Islet of Langerhans (tissue), 1 donor: Measurements from ENCODE around the gene GGACT.

Source experiments
- FAIRE-seq: peaks from one replicate; lab custom pipeline; 2011; peaks lifted over from hg19 to GRCh38; lab: Jason Lieb, UNC

The GGACT gene

DNA sequence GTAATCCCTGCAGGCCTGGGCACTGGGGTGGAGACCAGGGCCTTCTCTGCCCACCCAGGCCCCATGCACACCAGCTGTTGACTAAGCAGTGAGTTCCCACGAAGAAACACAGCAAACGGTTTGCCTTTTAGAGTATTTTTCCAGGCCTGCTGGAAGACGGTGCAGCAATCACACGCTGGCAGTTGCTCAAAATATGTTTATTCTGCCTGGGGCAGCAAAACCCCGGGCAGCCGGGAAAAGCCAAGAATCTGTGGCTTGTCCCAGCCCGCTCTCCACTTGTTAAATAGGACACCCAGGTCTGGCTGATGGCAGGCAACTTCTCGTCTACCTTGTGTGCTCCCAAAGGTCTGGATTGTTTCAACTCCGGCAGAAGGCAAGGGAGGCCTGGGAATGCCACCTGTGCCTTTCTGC, 40.8 kb downstream of the GGACT start:
- FAIRE-seq: no peak

DNA sequence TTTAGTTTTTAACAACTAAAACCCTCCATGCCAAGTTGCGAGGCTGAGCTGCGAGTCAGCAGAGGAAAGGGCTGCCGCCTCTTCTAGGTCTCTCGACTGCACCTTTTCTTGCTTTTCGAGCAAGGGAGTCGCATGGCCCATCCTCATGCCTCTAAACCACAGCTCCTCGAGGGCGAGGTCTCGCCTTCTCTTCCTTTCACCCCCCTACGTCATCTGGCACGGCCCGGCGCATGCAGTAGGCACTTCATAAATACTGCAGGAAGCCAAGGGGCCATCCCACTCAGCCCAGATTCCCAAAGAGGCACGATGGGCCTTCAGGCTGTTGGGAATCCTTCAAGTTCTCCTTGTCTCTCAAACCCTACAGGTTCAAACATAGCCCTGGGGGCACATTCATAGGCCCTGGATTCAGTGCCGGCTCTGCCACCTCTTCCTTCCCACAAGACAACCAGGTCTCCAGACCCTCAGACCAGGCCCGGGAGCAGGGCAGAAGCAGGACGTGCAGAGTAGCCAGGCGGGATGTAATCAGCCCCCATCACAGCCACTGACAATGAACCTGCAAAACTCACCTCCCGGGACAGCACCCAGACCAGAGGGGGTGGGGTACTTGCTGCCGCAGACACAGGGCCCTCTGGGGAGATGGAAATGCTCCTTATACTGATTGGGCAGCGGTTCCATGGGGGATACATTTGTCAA, 41.7 kb downstream of the GGACT start:
- FAIRE-seq: no peak

DNA sequence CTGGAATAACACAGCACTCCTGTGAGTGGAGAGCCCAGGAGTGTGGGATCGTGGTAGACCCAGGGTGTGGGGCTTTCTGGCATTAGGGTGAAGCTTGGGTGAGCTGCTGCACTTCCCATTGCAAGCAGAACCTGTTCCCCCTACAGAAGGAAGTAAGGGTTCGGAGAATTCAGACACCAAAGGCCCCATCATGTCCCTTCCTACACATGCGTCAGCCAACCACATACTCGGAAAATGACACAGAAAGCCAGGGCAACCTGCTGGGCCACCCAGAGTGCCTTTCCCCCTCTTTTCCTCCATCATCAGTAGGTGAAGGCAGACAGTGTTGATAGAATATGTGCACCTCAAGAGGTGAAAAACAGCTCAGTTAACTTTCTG, 42.9 kb downstream of the GGACT start:
- no peak for FAIRE-seq

DNA sequence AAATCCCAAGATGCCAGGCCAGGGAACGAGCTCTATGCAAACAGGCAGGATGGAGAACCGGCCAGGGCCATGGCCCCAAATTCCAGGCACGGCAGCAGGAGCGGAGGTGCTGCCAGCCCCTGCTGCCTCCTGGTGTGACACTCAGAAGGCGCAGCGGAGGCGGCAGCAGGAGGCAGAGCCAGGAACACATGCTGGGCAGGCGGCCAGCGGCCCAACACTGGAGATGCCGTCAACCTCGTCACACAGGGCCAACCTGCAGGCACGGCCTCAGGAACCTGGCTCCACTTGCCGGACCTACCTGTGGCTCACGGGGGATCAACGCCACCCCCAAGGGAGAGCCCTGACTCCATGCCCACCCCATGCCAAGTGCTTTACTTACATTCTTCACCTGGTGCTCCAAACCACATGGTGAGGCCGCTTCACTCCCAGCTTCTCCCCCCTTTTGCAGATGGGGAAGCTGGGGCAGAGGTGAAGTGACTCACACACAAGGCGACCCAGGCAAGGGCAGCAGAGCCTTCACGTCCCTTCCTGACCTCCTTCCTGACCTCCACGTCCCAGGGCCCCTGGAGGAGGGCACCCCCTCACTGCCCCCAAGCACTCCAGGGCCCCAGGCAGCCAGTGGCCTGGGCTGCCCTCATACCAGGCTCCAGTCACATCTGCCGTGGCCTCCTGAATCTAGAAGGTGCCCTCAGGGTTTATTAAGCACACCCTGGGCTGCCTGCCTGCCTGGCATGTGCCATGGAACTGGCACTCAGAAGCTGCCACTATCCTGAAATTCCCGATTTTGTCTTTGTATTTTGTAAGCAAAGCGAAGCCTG, 43.5 kb downstream of the GGACT start:
- no peak for FAIRE-seq

DNA sequence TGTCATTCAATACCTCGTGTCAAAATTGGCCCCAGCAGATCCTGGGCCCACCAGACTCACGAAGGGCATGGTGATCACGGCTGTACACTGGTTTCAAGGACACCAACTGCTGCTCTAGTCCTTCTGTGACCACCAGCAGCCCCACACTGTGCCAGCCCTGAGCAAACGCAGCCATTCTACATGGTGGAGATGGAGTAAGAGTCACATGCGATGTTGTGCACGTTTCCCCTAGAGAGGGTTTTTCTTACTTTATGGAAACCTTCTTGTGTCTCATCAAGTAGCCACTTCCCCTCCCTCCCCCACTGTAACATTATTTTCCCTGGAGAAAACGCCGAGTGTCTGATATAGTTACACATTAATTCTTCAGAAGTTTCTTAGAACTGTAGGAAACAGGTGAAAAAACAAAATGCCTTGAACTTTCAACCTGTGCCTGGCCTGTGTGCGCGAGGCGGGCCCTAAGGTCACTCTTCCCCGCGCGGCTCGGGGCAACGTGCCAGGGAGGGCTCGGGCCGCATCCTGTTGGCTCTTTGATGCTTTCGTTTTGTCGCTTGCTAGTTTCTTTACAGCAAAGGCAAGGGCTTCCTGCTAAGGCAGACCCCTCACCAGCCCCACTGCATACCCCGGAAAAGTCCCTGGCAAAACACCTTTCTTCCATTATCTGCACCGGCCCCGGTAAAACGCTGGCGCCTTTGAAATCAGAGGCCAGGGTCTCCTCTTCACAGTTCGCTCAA, 44.6 kb downstream of the GGACT start:
- FAIRE-seq: no peak

DNA sequence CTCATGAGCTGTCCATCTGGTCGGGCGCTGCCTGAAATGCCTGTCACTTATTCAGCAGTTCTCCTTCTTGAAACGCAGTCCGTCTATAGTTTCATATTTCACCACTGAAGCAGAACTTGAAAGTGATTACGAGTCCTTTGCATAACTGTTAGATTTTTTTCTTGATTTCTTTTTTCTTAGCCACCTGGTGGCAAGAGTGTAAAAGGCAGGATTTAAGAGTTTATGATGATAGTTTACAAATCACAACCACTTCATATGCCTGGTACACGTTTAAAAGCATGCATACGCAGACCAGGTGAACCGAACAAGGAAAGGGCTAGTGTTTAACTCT, 45.8 kb downstream of the GGACT start:
- no peak for FAIRE-seq

DNA sequence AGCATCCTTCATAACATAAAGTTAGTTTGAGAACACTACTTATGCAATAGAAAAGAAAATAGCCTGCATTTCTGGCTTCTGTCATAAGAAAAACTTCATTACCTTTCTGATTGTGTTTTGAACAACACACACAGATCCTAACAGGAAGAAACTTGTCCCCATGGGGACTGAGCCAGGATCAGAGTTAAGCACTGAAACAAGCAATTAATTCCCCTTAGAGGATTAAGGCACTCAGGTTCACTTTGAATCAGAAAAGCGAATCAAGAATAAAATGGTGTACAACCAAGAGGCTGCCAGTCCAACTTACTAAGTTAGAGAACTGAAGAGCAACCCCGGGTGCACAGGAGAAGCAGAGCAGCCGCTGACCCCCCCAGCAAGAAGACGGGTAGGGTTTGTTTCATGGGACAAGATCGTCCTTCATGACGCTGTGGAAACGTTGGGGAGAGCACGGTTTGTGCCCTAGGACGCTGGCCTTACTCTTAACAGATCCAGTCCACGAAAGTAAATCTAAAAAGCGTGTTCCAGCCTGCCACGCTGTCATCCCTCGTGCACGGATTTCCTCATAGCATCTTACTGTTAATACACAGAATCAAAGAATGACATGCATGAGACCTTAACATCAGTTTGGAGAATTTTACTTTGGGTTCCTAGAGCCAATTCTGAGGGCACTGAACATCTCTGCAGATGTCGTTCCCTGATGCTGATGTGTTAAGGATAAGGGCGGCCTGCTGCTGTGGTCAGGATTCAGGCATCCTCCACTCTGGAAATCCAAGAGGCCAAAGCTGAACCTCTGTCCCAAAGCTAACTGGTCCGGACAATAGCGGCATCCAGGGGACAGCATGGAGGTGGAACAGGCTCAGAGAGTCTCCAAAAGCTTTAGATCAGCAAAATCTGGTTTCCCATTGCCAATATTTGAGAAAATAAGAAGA, 46.4 kb downstream of the GGACT start:
- FAIRE-seq: no peak

DNA sequence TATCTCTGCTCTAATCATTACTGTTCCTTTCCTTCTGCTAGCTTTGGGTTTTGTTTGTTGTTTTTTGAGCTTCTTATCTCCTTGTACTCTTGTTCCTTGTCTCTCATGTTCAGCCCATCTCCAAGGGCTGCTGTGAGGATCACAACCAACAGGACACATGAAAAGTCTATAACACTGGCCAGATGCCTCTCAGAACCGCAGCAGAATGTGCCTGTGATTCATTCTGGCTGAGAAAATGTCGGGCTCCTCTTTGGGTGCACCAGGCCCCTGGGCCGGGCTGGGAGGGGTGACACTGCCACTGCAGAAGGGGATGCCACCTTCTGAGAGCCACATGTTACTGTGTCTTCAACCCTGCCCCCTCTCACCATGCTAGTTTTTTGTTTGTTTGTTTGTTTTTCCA, 48.0 kb downstream of the GGACT start:
- no peak for FAIRE-seq

DNA sequence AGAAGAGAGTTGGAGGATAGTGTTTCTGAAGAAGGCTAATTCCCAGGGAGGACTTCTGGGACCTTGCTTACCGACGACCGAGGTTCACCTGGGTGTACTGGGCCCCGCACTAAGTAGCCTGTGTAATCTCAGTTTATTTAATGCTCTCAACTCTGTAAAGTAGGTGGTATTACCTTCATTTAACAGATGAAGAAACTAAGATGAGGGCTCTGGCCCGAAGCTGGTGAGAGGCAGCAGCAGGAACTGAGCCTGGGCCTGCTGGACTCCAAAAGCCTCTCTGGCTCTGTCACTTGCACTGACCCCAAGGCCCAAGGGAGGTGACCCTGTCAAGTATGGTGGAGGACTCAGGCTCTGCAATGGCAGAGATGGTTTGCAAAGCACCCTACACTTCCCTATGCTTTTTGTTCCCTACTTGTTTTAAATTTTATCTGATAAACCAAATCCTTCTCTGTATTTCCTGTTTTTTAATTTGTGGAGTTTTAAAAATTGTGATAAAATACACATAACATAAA, 50.6 kb downstream of the GGACT start:
- FAIRE-seq: no peak

DNA sequence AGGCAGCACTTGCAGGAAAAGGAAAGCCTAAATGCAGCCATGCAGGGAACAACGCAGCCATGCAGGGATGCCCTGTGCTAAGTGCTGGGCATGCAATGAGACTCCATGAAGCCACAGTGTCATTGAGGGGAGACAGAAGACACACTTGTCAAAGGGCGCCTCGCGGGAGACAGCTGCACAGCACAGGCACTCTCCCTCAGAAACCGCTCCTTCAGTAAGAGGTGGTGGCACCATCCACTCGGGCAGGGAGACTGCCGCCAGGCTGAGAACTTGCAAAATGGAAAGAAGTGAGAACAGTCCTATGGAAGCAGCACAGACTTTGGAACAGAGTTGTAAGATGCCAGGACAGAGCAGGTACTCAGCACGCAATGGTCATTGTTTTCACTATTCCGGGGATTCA, 51.1 kb downstream of the GGACT start:
- FAIRE-seq: no peak

DNA sequence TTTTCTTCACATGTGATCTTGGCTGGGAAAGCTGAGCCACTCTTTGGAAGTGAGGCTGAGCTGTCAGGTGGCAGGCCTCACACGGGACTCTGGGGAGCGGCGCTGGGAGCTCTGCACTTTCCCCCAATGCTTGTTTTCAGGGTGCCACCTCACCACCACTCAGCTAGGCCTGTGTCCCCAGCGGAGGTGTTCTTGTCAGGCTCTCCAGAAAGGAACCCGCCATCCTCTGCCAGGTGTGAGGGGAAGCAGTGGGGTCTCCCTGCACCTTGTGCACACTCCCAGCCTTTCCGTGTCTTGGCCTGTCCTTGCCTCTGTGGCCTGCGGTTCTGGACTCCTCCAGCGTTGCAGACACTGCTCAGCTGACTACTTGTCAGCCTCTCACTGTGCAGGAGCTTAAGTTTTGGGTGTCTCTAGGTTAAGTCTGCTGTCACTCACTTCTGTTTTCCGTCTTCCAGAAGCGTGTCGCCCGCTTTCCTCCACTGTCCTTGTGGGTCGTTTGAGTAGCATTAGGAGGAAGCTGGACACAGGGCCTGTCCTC, 51.9 kb downstream of the GGACT start:
- no peak for FAIRE-seq

DNA sequence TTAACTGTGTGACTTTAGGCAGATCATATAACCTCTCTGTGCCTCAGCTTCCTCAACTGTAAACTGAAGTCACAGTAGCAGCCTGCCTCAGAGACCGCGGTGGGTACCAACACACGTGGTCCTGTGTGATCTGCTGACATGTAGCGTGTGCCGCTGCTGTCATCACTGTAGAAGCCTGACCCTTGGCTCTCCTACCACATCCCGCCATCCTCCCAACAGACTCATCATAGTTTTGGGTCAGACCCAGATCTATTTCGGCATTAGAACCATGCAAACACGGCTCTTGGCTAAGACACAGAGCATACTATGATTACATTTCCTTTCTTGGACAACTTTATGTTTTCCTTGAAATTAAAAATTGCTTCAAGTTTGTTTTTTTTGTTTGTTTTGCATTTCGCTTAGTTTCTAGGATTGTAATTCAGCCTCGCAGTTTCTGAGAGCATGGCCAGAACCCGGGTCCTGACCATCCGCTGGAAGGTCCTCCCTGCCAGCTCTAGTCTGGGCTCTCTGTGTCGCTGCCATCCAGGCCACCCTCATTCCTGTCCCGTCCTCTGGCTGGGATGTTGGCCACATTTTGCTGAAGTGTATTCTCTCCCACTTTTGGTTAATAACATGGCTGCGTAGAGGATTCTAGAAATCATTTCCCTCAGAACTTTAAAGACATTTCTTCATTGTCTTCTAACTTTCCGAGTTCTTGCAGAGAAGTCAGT, 53.0 kb downstream of the GGACT start:
- FAIRE-seq: no peak

DNA sequence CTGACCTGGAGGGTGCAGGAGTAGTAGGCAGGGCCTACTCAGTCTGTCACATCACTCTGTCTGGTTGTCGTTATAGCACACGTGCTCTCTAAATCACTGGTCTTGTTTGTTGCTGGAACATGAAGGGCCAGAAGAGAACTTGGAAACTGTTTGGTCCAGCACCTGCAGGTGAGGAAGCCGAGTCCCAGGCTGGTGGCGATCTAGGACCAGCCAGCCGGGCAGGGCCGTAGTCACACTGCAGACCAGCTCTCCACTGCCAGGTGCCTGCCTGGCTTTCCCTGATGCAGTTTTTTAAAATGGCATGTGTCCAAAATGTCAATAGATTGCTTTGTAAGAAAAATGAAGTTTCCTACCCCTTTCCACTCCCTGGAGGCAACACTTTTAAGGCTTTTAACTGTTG, 53.7 kb downstream of the GGACT start:
- FAIRE-seq: no peak

DNA sequence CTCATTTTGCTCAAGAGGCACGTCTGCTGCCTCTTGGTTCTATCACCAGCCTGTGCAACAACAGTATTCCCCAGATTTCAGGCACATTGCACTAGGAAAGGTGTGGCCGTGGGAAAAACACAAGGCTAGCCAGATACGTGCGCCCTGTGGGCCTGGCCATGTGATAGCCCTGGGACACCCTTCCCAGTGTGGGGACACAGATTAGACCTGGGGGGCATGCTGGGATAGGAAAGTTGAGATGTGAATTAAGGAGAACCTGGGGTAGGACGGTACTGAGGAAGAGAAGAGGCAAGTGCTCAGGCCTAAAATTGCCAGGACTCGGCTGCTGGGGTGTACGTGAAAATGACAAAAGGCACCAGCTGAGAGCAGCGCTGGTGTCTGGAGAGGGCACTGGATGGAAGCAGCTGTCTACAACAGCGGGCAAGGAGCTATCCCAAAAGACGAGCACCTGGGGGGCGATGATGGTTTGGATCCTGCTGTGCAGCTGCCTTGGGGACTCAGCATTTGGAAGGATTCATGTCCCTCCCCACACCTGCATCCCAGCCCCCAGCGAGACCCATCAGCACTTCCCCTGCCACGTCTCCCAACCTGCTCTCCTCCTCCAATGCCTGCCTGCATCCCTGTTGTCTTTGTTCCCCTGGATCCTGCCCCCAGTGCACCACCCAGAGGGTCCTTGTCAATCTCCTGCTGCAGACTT, 54.3 kb downstream of the GGACT start:
- no peak for FAIRE-seq

DNA sequence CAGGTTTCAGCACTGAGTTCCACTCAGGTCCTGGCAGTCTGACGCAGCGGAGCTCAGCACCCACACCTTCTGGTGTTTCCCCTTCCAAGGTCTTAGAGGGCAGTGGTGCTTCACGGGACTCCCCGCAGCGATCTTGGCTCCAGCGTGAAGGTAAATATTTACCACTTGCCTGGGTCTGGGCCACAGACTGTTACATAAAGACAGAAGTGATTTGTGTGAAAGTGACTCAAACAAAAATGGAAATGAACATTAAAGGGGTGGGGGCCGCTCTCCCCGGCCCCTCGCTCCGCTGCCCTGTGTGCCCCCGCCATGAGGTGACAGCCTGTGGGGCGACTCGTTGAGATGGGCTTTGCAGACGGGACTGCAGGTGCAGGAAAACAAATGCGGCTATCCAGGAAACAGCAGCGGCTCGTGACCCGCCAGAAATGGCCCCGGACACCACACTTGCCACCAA, 55.0 kb downstream of the GGACT start:
- FAIRE-seq: no peak

DNA sequence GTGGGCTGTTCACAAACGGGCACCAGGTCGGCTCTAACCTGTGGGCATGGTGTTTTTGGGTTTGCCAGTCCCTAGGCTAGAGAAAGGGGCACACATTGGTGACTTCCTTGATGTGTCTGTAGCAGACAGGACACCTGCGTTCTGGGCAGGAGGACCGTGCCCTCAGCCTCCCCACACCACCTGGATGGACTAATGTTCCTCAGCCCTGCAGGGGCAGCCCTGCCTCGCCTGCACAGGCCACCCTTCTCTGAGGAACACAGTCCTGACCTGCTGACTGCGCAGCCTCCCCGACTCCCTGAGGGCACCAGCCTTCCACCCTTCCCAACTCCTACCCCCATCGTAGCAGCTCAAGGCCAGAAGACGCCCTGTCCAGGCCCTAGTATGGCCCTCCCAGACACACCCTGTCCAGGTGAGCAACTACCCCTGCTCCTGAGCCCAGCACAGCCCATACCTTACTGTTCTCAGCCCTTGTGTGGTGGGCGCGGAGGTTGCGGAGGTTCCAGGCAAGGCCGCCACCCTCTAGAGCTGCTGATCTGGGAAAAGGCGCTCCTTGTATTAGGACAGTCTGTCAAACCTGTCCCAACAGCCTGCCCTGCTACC, 55.7 kb downstream of the GGACT start:
- no peak for FAIRE-seq

DNA sequence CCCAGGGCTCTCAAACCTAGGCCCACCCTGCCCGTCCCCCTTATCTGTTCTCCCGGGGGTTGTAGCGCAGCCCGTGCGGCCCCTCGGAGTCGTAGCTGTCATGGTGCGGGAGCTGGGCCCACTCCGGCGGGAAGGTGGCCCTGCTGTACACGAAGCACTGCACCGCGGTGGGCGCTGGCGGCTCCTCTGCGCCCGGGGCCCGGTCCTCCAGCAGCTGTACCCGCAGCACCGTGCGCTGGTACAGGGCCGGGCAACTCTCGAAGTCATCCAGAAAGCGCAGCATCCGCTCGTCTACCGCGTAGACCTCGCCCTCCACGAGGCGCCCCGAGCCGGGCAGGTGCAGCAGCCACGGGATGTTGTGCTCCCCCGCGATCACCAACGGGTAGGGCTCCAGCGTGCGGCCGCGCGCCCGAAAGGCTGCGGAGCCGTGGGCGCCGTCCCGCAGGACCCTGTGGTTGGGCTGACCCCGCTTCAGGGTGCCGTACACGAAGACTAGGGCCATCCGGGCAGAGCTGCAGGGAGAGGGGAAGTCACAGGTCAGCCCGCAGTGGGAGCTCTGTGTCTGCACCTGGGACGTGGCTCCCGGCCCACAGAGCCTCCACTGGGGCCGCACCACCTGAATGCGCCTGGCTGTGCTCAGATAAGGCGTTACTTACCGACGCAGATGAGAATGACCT, 56.4 kb downstream of the GGACT start:
- no peak for FAIRE-seq

DNA sequence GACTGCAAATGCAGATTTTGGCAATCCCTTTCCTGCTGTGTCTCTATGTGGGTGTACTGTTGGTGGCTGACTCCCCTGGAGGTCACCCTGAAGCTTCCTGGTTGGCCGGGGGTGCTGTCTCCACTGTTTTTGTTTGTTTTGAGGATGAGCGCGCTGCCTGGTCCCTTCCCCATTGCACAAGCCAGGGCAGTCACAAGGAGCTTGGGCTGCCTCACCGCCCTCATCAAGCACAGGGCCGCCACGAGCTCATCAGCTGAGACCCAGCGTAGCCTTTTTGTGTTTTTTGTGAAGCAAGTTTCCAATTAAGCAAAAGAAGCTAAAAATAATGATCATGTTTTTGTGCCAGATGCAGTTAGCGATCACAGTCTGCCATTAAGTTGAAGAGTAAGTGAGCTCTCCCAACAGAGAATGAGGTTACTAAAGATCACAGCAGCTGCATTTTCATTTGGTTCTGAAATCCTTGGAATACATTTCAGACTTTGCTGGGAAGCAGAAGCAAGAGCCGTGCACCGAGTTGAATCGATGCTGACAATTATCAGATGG, 57.8 kb downstream of the GGACT start:
- no peak for FAIRE-seq
